ENCODE measurements around the gene COTL1. TPM values are rescaled to one million over a fixed set of nuclear protein-coding genes. Genes with fewer than 3 reads are reported as not detected.

COTL1 gene
- total and polyA plus RNA-seq, 5 experiments from 2014 or later, result 99.1 to 512 (median 341) TPM

DNA sequence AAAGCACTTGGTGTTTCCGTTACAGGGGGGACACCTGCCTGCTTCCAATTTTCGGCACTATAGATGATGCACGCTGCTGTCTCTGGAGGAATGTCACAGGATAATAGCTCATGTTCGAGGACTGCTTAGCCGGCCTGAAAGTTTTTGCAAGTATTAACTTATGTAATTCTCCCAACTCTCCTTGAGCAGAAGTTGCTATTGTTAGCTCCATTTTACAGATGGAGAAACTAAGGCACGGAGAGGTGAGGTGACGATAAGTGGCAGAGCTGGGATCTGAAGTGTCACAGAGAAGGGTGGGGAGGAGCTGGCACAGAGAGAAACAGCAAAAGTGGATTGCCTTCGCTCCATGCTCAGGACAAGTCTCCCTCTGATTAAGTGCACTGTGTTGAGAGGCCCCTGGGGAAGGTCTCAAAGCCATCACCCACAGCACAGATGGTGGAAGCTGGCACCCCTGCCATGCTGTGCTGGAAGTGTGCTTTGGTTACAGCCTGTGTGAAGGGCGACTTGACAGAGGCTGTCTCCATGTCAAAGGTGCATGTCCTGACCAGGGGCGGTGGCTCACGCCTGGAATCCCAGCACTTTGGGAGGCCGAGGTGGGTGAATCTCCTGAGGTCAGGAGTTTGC, 72.7 kb downstream of the COTL1 start:
- Mint-ChIP-seq H3K9me3 (no peaks in the 10 kb centered on the region), H3K4me1 (peaks cover 30 to 58% (median 42%) of the 10 kb centered on the region in 4 donors), H3K27me3 (peaks cover 0 to 2% (median 0%) of the 10 kb centered on the region in 5 donors), H3K27ac (peak overlapping the region in 4 of 10 donors; percentile 45 to 74 (median 54)), H3K4me3 (peak overlapping the region in 3 of 10 donors; percentile 8 to 61 (median 30)), H3K36me3 (peaks cover 0 to 8% (median 2%) of the 10 kb centered on the region in 3 donors)
- no peak for DNase-seq
- no peak for ATAC-seq
- POLR2A ChIA-PET, result interaction anchor here (0.6 to 0.9 kb wide), 2 partner anchors 31 to 101 kb away, joined by 3 read pairs; no protein-coding TSS in a partner anchor

DNA sequence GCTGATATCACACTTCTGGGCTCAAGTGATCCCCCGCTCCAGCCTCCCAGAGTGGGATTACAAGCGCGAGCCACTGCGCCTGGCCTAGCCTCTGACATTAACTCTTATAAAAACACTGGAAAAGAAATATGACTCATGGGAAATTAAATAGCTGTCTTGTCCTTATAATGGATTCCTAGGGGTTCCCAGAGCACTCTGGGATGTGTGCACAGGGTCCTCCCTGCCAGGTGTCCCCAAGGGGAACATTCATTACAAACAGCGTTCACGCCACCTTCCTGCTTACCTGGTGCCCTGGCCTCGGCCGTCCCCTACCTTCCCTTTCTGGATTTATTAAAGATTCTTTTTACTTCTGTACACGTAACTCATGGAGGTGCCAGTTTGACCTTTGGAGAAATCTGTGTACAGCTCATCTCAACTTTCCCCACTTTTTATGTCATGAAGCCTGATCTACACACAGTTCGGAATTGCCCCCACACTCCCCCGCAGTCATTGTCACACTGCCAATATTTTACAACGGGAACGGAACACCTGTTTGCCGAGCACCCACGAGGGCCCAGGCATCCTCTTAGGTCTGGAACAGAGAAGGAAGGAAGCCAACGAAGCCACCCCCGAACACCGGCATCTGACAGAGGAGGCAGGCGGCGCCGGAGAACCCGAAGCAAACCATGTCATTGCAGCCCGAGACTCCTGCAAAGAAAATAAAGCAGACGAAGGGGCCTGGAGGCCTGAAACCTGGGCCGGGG, 73.7 kb downstream of the COTL1 start:
- H3K4me3 Mint-ChIP-seq, result peak overlapping the region; percentile 23 to 86 (median 66)

DNA sequence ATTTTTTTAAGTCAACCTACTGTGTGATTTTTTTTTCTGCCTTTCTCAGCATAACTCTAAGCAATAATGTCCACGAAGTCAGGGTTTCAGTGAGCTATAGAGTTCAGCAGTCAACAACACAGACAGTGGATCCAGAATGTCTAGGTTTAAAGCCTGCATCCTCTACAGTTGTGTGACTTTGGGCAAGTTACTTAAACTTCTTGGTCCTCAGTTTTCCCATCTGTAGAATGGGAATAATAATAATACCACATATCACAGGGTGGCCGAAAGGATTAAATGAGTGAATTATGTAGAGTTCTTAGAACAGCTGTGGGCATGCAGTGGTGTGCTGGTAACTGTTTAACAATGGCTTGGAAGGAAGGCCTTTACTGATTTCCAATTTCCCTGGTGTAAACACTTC, 74.6 kb downstream of the COTL1 start:
- H3K36me3 Mint-ChIP-seq, result peaks cover 0 to 6% (median 2%) of the 10 kb centered on the region in 3 donors
- peaks cover 21 to 44% (median 26%) of the 10 kb centered on the region in 4 donors for H3K4me1 Mint-ChIP-seq
- POLR2A ChIA-PET, result interaction anchor here (1.4 to 1.6 kb wide), 2 partner anchors 9 to 25 kb away, joined by 5 read pairs; no protein-coding TSS in a partner anchor
- H3K9me3 Mint-ChIP-seq, result no peaks in the 10 kb centered on the region
- peaks cover 0 to 2% (median 0%) of the 10 kb centered on the region in 5 donors for H3K27me3 Mint-ChIP-seq
- no peak overlapping the region for H3K4me3 Mint-ChIP-seq
- peak overlapping the region in 4 of 10 donors; percentile 20 to 56 (median 50) for H3K27ac Mint-ChIP-seq
- no peak for DNase-seq
- no peak for ATAC-seq

More for the DNA sequence above, 73.7 kb downstream of the COTL1 start:
- Mint-ChIP-seq H3K9me3 (no peaks in the 10 kb centered on the region), H3K27ac (peak overlapping the region in 9 of 10 donors; percentile 22 to 89 (median 79)), H3K27me3 (peaks cover 0 to 2% (median 0%) of the 10 kb centered on the region in 5 donors), H3K4me1 (peaks cover 25 to 48% (median 31%) of the 10 kb centered on the region in 4 donors), H3K36me3 (peaks cover 0 to 8% (median 2%) of the 10 kb centered on the region in 3 donors)
- DNase-seq, result peak in 5 of 10 donors; percentile 19 to 40 (median 31)
- POLR2A ChIA-PET, result interaction anchor here (1.0 to 1.6 kb wide), 3 partner anchors 8 to 31 kb away, joined by 3 to 5 read pairs (median 5); no protein-coding TSS in a partner anchor
- peak; percentile 42 to 44 for ATAC-seq

DNA sequence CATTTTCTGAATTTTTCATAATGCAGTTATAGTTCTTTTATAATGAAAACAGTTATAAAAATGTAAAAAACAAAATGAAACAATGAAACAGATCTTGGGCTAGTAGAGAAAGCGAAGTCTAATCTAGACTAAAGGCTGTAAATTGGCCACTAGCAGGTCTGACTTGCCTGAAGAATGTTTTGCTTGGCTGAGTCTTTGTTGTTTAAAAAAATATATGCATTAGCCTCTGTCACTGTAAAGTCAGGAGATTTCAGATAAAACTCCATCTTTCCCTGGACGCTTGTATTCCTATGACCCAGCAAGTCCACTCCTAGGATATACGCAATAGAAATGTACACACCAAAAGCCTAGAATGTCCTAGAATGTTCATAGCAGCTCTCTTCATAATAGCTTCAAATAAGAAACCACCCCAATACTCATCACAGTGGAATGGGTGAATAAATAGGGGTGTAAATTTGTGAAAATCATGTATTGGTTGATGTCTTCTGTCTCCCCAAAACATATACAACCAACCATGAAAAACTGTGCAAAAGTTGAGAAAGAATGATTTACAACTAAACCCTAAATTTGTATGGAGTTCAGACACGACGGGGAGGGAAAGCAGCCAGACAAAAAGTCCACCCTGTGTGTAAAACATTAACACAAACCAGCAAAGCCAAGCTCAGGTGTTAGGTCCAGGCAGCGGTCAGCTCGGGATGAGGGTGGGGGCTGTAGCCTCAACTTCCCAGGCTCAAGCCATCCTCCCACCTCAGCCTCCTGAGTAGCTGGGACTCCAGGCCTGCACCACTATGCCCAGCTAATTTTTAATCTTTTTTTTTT, 75.7 kb downstream of the COTL1 start:
- no peak for DNase-seq
- peaks cover 18 to 36% (median 23%) of the 10 kb centered on the region in 4 donors for H3K4me1 Mint-ChIP-seq
- no peak overlapping the region for H3K4me3 Mint-ChIP-seq
- peaks cover 0 to 6% (median 2%) of the 10 kb centered on the region in 3 donors for H3K36me3 Mint-ChIP-seq
- POLR2A ChIA-PET, result interaction anchor here (1.4 to 1.6 kb wide), 2 partner anchors 10 to 20 kb away, joined by 3 to 5 read pairs; no protein-coding TSS in a partner anchor
- H3K9me3 Mint-ChIP-seq, result no peaks in the 10 kb centered on the region
- H3K27ac Mint-ChIP-seq, result peak overlapping the region in 4 of 10 donors; percentile 41 to 71 (median 54)
- peaks cover 0 to 2% (median 0%) of the 10 kb centered on the region in 5 donors for H3K27me3 Mint-ChIP-seq
- ATAC-seq, result no peak

DNA sequence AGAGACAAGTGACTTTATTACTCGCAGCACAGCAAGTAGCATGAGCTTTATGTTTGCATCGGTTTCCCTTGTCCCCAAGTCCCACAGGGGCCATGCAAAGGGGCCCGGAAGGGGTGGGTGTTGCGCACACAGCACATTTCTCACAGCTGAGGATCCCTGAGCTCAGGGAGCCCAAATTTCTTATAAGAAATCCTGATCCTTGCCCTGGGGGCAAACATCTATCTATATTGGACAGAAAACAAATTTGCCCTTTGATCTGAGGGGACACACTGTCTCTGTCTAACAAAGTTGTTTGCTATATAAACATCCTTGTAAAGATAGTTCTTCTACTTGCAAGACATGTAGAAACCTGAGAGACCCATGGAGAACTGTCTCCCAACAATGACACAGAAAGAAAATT, 77.7 kb downstream of the COTL1 start:
- H3K4me1 Mint-ChIP-seq, result peaks cover 10 to 26% (median 19%) of the 10 kb centered on the region in 4 donors
- POLR2A ChIA-PET, result interaction anchor here (2.3 kb wide), 1 partner anchor 9 kb away, joined by 7 read pairs; no protein-coding TSS in a partner anchor
- DNase-seq (no peak), ATAC-seq (no peak)
- H3K4me3 Mint-ChIP-seq, result no peak overlapping the region
- no peaks in the 10 kb centered on the region for H3K9me3 Mint-ChIP-seq
- peaks cover 0 to 2% (median 0%) of the 10 kb centered on the region in 5 donors for H3K27me3 Mint-ChIP-seq
- peak overlapping the region in 1 of 10 donors; percentile 8 for H3K27ac Mint-ChIP-seq
- no peaks in the 10 kb centered on the region for H3K36me3 Mint-ChIP-seq

DNA sequence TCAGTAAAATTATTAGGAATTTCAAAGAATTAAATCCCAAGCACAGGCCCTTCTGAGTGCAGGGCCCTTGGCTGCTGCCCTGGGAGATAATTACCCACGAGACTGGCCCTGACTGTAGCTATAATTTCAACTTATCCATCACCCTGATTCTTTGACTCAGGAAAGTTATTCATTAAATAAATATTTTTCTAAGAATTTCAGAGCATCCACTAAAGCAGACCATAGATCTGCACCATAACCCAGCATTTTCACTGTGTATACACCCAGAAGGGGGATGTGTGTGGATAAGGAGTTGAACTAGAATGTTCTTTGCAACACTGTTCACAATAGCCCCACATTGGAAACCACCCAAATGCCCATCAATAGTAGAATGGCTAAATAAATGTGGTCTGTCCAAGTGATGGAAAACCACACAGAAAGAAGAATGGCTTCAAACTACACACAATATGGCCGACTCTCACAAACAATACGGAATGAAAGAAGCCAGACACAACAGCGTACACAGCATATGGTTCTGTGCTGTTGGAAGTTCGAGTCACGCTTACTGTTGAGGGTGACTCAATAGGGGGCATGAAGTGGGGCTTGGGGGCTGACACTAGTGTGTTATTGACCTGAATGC, 79.5 kb downstream of the COTL1 start:
- DNase-seq, result no peak
- H3K27ac Mint-ChIP-seq, result peak overlapping the region in 1 of 10 donors; percentile 63
- POLR2A ChIA-PET, result no interaction called here
- no peaks in the 10 kb centered on the region for H3K36me3 Mint-ChIP-seq
- H3K4me1 Mint-ChIP-seq, result peaks cover 0 to 13% (median 6%) of the 10 kb centered on the region in 4 donors
- ATAC-seq, result no peak
- H3K27me3 Mint-ChIP-seq, result peaks cover 0 to 2% (median 0%) of the 10 kb centered on the region in 5 donors
- H3K9me3 Mint-ChIP-seq, result no peaks in the 10 kb centered on the region
- no peak overlapping the region for H3K4me3 Mint-ChIP-seq

DNA sequence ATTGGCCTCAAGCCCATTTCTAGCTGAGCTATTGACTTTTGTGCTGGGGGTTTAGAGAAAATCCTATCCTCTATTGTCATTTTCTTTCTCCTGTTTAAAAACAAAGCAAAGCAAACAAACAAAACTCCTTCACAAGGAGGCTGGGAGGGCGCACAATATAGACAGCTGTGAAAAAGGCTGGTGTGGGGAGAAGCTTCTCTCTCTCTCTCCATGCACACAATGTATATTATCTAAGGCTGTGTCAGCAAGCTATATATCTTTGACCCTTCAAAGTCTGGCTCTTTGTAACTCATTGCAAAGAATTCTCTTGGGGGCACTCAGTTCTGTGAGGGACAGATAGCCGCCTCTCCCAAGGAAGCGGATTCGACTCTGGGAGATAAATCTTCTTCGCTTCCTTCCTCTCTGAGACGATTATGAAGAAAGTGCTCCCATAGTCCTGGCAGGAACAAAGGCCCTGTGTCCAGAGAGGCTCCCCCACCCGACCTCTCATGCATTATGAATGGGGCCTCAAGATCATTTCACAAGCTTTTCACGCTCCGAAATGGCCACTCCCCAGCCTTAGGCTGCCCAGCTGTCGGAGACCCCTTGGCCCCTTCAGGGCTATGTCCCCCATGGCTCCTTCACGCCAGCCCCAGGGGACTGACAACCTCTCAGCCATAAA, 80.3 kb downstream of the COTL1 start:
- DNase-seq (no peak), ATAC-seq (no peak)
- Mint-ChIP-seq H3K27me3 (peaks cover 0 to 2% (median 0%) of the 10 kb centered on the region in 5 donors), H3K4me3 (no peak overlapping the region), H3K27ac (no peak overlapping the region), H3K36me3 (no peaks in the 10 kb centered on the region), H3K4me1 (peaks cover 4 to 14% (median 5%) of the 10 kb centered on the region in 4 donors), H3K9me3 (no peaks in the 10 kb centered on the region)
- POLR2A ChIA-PET, result interaction anchor here (0.5 kb wide), 1 partner anchor 33 kb away, joined by 3 read pairs; no protein-coding TSS in a partner anchor

DNA sequence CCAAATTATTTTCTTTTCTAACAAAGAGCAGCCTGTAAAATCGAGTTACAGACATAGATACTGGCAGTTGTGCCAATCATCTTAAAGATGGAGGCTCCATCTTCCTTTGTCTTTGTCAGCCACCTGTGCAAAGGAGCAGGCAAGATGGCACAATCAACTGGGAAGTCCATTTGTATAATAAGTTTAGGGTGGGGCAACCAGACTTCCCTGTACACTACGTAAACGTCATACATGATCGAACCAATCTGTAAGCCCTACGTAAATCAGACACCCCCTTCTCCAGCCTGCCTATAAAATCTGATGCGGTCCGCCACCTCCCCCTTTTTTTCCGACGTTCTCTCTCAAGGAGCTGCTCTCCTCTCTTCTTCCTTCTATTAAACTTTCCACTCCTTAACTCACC, 82.0 kb downstream of the COTL1 start:
- POLR2A ChIA-PET, result no interaction called here
- H3K4me3 Mint-ChIP-seq, result no peak overlapping the region
- ATAC-seq (no peak), DNase-seq (no peak)
- no peak overlapping the region for H3K27ac Mint-ChIP-seq
- H3K27me3 Mint-ChIP-seq, result peaks cover 0 to 2% (median 0%) of the 10 kb centered on the region in 5 donors
- no peaks in the 10 kb centered on the region for H3K9me3 Mint-ChIP-seq
- H3K4me1 Mint-ChIP-seq, result peaks cover 4 to 24% (median 8%) of the 10 kb centered on the region in 4 donors
- peaks cover 0 to 3% (median 0%) of the 10 kb centered on the region in 3 donors for H3K36me3 Mint-ChIP-seq

DNA sequence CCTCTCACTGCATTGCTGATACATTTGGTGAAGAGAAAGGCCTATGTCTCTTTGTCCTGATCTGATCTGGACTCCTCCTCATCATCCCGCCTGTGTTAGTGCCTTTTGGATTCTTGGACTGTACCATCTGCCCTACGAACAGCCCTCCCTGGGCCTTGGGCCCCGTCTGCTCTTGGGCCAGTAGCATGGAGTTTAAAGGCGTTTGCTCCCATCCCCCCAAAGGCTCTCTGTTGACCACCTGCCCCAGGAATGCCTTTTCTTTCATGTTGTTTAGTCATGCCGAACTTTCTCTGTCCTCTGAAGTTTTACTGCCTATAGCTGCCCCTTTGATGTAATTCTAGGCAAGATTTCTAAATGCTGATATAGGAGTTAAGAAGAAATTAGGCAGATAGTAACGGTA, 82.5 kb downstream of the COTL1 start:
- H3K9me3 Mint-ChIP-seq, result peaks cover 0 to under 1% (median 0%) of the 10 kb centered on the region in 9 donors
- peaks cover 4 to 27% (median 9%) of the 10 kb centered on the region in 4 donors for H3K4me1 Mint-ChIP-seq
- no peak for DNase-seq
- peaks cover 0 to 2% (median 0%) of the 10 kb centered on the region in 5 donors for H3K27me3 Mint-ChIP-seq
- H3K27ac Mint-ChIP-seq, result no peak overlapping the region
- ATAC-seq, result no peak
- POLR2A ChIA-PET, result no interaction called here
- no peak overlapping the region for H3K4me3 Mint-ChIP-seq
- H3K36me3 Mint-ChIP-seq, result peaks cover 0 to 4% (median 2%) of the 10 kb centered on the region in 3 donors

DNA sequence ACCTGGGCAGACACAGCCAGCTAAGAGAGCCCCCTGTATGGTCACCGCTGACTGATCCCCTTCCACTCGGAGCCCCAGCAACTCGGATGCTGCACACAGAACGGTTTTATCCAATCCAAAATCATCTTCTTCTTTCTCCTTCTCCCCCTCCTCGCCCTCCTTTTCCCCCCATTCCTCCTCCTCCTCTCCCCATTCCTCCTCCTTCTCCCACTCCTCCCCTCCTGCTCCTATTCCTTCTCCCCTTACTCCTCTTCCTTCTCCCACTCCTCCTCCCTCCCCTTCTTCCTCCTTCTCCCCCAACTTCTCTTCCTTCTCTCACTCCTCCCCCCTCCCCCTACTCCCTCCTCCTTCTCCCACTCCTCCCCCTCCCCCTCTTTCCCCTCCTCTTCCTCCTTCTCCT, 83.1 kb downstream of the COTL1 start:
- H3K36me3 Mint-ChIP-seq, result peaks cover 0 to 9% (median 4%) of the 10 kb centered on the region in 3 donors

DNA sequence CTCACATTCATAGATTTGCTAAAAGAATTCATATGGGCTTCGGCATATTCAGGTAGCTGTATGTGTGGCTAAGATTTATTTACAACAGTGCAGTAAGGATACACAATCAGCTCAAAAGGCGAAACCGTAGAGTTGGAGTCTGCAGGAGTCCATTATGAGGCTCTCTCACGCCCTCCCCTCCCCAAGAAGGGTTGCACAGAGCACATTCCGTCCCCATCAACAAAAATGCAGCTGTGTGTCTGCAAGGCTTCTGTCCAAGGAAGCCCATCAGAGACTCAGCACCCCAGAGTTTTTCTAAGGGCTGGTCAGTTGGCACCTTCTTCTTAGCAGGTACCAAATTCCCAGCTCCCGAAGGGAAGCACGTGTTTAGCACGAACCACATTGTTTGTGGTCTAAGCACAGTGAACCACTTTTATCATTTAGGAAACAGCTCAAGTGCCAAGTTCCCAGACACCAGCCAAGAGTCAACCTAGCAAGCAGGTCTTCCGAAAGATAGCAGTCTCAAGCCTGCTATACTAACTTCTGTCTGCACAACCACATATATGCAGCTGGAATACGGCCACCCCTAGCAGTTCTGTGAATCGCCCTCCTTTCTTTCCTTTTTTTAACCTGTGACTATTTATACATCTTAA, 84.9 kb downstream of the COTL1 start:
- no peak overlapping the region for H3K27ac Mint-ChIP-seq

More for the DNA sequence above, 83.1 kb downstream of the COTL1 start:
- H3K4me3 Mint-ChIP-seq, result no peak overlapping the region
- no peak for ATAC-seq
- peaks cover 4 to 30% (median 9%) of the 10 kb centered on the region in 4 donors for H3K4me1 Mint-ChIP-seq
- H3K27ac Mint-ChIP-seq, result peak overlapping the region in 1 of 10 donors; percentile 32
- POLR2A ChIA-PET, result no interaction called here
- DNase-seq, result no peak
- H3K27me3 Mint-ChIP-seq, result peaks cover 0 to 1% (median 0%) of the 10 kb centered on the region in 5 donors
- peaks cover 0 to 5% (median 0%) of the 10 kb centered on the region in 9 donors for H3K9me3 Mint-ChIP-seq

More for the DNA sequence above, 84.9 kb downstream of the COTL1 start:
- peaks cover 0 to 9% (median 6%) of the 10 kb centered on the region in 9 donors for H3K9me3 Mint-ChIP-seq
- H3K36me3 Mint-ChIP-seq, result peaks cover 4 to 14% (median 6%) of the 10 kb centered on the region in 3 donors
- POLR2A ChIA-PET, result interaction anchor here (0.8 to 1.1 kb wide), 2 partner anchors 16 to 21 kb away, joined by 3 read pairs; no protein-coding TSS in a partner anchor
- H3K27me3 Mint-ChIP-seq, result no peaks in the 10 kb centered on the region
- H3K4me3 Mint-ChIP-seq, result no peak overlapping the region
- peaks cover 6 to 34% (median 10%) of the 10 kb centered on the region in 4 donors for H3K4me1 Mint-ChIP-seq
- DNase-seq (no peak), ATAC-seq (no peak)
